PC-9 (cell line): Measurements from ENCODE around the gene ZNF618. TPM values are rescaled to one million over a fixed set of nuclear protein-coding genes. Genes with fewer than 3 reads are reported as not detected.

Source experiments
- BruUV-seq: library from RNA; stranded (reverse); fragments of 400-500 nt; replicated peaks from 2 replicates; lab custom pipeline; 2021; lab: Mats Ljungman, UMichigan
- CTCF ChIA-PET: fragments of 300-600 bp; sonication (Branson Sonifier 250); formaldehyde crosslinking; loops from one replicate; lab custom pipeline; 2022; ENCODE audit warnings: antibody characterized with exemption; lab: Charles Lee
- POLR2A ChIA-PET: fragments of 300-600 bp; sonication (Branson Sonifier 250); formaldehyde crosslinking; loops from one replicate; lab custom pipeline; 2022; ENCODE audit warnings: antibody characterized with exemption; ENCODE audit not compliant: unreplicated experiment; lab: Charles Lee
- DNase-seq, 2 experiments: peaks; one replicate each; pipeline versions ENCODE4 v3.0.0 to v3.0.0-alpha.2; 2015 to 2022; ENCODE audit warnings: mixed read lengths in 1 of 2
- H2AFZ ChIP-seq: fragments of 200-600 bp; sonication (generic); 2 replicates; pipeline ENCODE4 v1.8.1; 2017; ENCODE audit warnings: antibody characterized with exemption
- H3F3A ChIP-seq: fragments of 200-600 bp; sonication (generic); 2 replicates; pipeline ENCODE4 v1.8.1; 2017; ENCODE audit warnings: antibody characterized with exemption, mild to moderate bottlenecking, low read depth; ENCODE audit not compliant: insufficient read depth
- H3K27ac ChIP-seq: fragments of 200-600 bp; sonication (generic); 2 replicates; pipeline ENCODE4 v1.6.1; 2016; ENCODE audit warnings: mixed run types
- H3K27me3 ChIP-seq: fragments of 200-600 bp; sonication (generic); 2 replicates; pipeline ENCODE4 v1.6.1; 2016; ENCODE audit warnings: low read depth, mixed run types; ENCODE audit not compliant: insufficient read depth
- H3K36me3 ChIP-seq: fragments of 200-600 bp; sonication (generic); 2 replicates; pipeline ENCODE4 v1.6.1; 2016; ENCODE audit warnings: low read depth, mixed run types
- H3K4me1 ChIP-seq: fragments of 200-600 bp; sonication (generic); replicated peaks from 2 replicates; pipeline ENCODE4 v1.6.1; 2016; ENCODE audit warnings: mixed run types; ENCODE audit not compliant: insufficient read depth
- H3K4me2 ChIP-seq: fragments of 200-600 bp; sonication (generic); 2 replicates; pipeline ENCODE4 v1.6.1; 2017; ENCODE audit warnings: mixed run types
- H3K4me3 ChIP-seq: fragments of 200-600 bp; sonication (generic); 2 replicates; pipeline ENCODE4 v1.6.1; 2016; ENCODE audit warnings: mixed run types
- H3K79me2 ChIP-seq: fragments of 200-600 bp; sonication (generic); 2 replicates; pipeline ENCODE4 v1.6.1; 2017; ENCODE audit warnings: low read depth, mixed run types
- H3K9me2 ChIP-seq: fragments of 200-600 bp; sonication (generic); 2 replicates; pipeline ENCODE4 v1.8.1; 2017; ENCODE audit warnings: mild to moderate bottlenecking; ENCODE audit not compliant: insufficient read depth
- H3K9me3 ChIP-seq: fragments of 200-600 bp; sonication (generic); 2 replicates; pipeline ENCODE4 v1.8.1; 2016; ENCODE audit warnings: low read depth; ENCODE audit not compliant: insufficient read depth
- H4K20me1 ChIP-seq: fragments of 200-600 bp; sonication (generic); 2 replicates; pipeline ENCODE4 v1.8.1; 2017; ENCODE audit not compliant: insufficient read depth
- CTCF ChIP-seq: fragments of 200-600 bp; sonication (generic); conservative IDR thresholded peaks from 2 replicates; pipeline ENCODE4 v1.6.1; 2017; ENCODE audit warnings: mixed run types, antibody characterized with exemption, mild to moderate bottlenecking, moderate library complexity
- EZH2 ChIP-seq: fragments of 200-600 bp; sonication (generic); IDR thresholded peaks from 2 replicates; pipeline ENCODE4 v1.8.0; 2017; ENCODE audit warnings: antibody characterized with exemption, low read depth
- intact Hi-C: fragments of 100-400 bp; cut with micrococcal nuclease; formaldehyde crosslinking; loops from one replicate; pipeline ENCODE4 v1.10.0; 2022; ENCODE audit not compliant: unreplicated experiment
- total RNA-seq: library from RNA; stranded (reverse); gene quantifications from 2 replicates; pipeline ENCODE4 v1.2.3, GENCODE V29; 2021

ZNF618 gene
- total RNA-seq, 1 experiment from 2014 or later = 0.20 TPM

DNA sequence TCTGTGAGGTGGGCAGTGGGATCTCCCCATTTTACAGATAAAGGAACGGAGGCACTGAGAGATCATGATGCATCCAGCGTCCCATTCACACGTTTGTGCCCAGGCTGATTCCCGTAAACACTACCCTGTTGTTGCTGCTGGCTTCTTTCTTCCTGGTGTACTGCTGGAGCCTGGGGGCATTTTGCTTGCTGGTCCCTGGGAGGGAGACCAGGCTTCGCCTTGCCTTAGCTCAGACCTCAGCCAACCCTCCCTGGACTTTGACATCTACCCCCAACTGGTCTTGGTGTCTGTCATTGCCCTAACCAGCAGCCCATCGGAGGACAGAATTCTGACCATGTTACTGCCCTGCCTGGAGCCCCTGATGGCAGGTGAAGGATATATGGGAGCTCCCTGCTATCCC is 82.4 kb downstream of the ZNF618 start:
- ChIA-PET POLR2A (no interaction called here), CTCF (no interaction called here)
- H4K20me1 ChIP-seq = no peaks in the 10 kb centered on the region
- no peak for TF ChIP-seq CTCF
- TF ChIP-seq EZH2 = no peak
- H3K9me2 ChIP-seq = no peaks in the 10 kb centered on the region
- H3F3A ChIP-seq = no peaks in the 10 kb centered on the region
- H3K27ac ChIP-seq = no peak overlapping the region
- no peaks in the 10 kb centered on the region for H3K9me3 ChIP-seq
- peaks cover 31% of the 10 kb centered on the region for H3K27me3 ChIP-seq
- H2AFZ ChIP-seq = no peak overlapping the region
- H3K4me2 ChIP-seq = no peak overlapping the region
- H3K36me3 ChIP-seq = no peaks in the 10 kb centered on the region
- H3K79me2 ChIP-seq = no peaks in the 10 kb centered on the region
- no TSS peak for BruUV-seq
- intact Hi-C loops = no loop called here
- no peaks in the 10 kb centered on the region for H3K4me1 ChIP-seq
- no peak overlapping the region for H3K4me3 ChIP-seq
- no peak for DNase-seq

DNA sequence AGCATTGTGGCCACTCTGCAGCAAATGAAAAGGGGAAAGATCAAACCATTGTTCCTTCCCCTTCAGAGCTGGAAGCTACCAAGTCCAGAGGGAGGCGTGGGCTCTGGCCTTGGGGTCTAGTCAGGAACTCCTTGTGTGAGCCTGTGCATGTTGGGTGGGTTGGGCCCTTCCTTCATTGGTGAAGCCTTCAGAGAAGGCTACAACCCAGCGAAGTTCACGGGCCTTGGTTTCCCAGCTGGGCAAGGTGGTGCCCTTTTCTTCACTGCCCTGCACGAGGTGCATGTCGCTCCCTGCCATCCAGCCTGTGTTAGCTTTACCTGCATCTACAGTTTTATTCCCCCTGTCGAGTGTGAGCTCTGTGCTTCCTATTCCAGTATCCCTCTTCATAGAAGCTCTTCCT is 84.7 kb downstream of the ZNF618 start:
- Histone ChIP-seq H3K9me3 (no peaks in the 10 kb centered on the region), H2AFZ (no peak overlapping the region), H3K27me3 (peaks cover 50% of the 10 kb centered on the region), H3F3A (no peaks in the 10 kb centered on the region), H3K27ac (no peak overlapping the region), H3K79me2 (no peaks in the 10 kb centered on the region), H4K20me1 (no peaks in the 10 kb centered on the region), H3K4me2 (no peak overlapping the region), H3K36me3 (no peaks in the 10 kb centered on the region), H3K4me3 (no peak overlapping the region), H3K9me2 (no peaks in the 10 kb centered on the region), H3K4me1 (no peaks in the 10 kb centered on the region)
- intact Hi-C loops = no loop called here
- BruUV-seq = no TSS peak
- TF ChIP-seq EZH2 = no peak
- TF ChIP-seq CTCF = no peak
- DNase-seq = no peak
- CTCF ChIA-PET = no interaction called here
- POLR2A ChIA-PET = no interaction called here

- no peaks in the 10 kb centered on the region for H3F3A ChIP-seq
- H3K9me2 ChIP-seq = no peaks in the 10 kb centered on the region
- H3K4me2 ChIP-seq = no peak overlapping the region
- POLR2A ChIA-PET = no interaction called here
- no peak for TF ChIP-seq EZH2
- TF ChIP-seq CTCF = no peak
- no peak for DNase-seq
- H3K9me3 ChIP-seq = no peaks in the 10 kb centered on the region
- CTCF ChIA-PET = no interaction called here
- H3K27ac ChIP-seq = no peak overlapping the region
- intact Hi-C loops = no loop called here
- H3K27me3 ChIP-seq = peaks cover 67% of the 10 kb centered on the region
- no peaks in the 10 kb centered on the region for H4K20me1 ChIP-seq
- no TSS peak for BruUV-seq
- no peaks in the 10 kb centered on the region for H3K36me3 ChIP-seq
- H3K79me2 ChIP-seq = no peaks in the 10 kb centered on the region
- H3K4me3 ChIP-seq = no peak overlapping the region
- H2AFZ ChIP-seq = no peak overlapping the region
- H3K4me1 ChIP-seq = no peaks in the 10 kb centered on the region
These were observed 86.3 kb downstream of the ZNF618 start for GRCh38 chr9:113962396-113962795.
